Embryonic facial prominence (tissue), 1 donor: ENCODE results near the gene LDB1.

ENCODE experiments used
- DNase-seq: peaks from one replicate; pipeline ENCODE4 v3.0.0-alpha.2; 2016; ENCODE audit errors: extremely low spot score

Gene LDB1

GRCh38 chr10:102120142-102120990 lies at the start of gene LDB1:
LDB1 (minus strand) TSS chr10:102120368; CDS start chr10:102120110, 258 bp downstream.
- DNase-seq: peak; percentile 76

- no peak for DNase-seq
Measured at GRCh38 chr10:102167861-102168260, 47.7 kb upstream of the LDB1 start.

DNA sequence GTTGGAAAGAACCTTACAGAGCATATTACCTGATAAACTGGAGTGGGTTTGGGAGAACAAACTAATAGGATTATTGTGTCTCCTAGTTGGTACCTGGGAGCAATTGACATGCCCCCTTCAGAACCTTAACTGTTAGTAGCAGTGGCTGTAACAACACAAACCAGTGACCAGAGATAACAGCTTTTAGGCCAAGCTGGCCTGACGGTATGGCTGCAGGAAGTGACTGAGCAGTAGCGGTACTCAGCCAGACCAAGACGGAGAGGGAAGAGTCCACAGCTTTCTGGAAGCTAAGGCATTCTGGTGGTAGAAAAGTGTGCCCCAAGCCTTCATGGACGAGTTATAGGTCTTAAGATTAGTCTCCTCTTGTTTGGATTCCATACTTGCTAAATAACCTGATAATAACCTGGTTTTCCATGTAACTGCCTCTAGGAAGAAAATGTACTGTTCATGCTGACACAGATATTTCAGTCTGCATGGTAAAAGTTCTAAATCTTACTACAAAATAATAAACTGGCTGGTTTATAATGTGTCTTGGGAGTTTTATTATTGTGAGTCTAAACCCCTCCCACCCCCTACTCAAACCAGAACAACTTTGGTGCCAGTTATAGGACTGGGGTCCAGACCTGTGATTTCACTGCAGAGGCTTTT lies 43.3 kb upstream of the LDB1 start:
- no peak for DNase-seq

DNA sequence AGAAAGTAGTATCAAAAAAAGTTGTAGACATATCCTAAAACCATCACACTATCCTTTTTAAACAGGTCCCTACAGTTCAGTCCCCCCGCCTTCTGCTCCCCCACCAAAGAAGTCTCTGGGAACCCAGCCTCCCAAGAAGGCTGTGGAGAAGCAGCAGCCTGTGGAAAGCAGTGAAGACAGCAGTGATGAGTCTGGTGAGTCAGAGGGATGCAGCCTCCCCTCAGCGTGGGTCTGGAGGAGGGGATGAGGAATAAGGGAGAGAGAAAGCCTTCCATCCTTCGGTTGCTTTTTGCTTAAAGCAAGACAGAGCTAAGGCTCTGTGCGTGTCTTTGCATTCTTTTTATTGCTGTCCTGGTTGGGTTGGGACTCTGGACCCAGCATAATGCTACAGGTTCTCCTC lies 39.7 kb upstream of the LDB1 start:
- no peak for DNase-seq

DNA sequence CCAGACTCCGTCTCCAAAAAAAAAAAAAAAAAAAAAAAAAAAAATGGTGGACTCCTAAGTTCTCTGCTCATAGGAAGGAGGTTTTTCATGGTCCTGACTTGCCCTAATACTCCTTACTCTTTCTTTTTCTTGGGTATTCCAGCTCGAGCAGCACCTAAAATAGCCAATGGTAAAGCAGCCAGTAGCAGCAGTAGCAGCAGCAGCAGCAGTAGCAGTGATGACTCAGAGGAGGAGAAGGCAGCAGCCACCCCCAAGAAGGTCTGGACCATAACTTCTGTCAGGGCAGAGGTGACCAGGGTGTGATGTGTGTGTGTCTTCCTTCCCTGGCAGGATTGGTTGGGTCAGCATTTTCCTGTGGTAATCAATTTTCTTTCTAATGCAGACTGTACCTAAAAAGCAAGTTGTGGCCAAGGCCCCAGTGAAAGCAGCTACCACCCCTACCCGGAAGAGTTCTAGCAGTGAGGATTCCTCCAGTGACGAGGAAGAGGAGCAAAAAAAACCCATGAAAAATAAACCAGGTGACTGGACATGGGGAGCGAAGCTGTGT lies 39.0 kb upstream of the LDB1 start:
- no peak for DNase-seq

- no peak for DNase-seq
Measured at GRCh38 chr10:102157224-102157623, 37.1 kb upstream of the LDB1 start.

GRCh38 chr10:102154466-102155116 lies 34.4 kb upstream of the LDB1 start:
- DNase-seq: no peak

- DNase-seq: no peak
Measured at GRCh38 chr10:102153093-102153620, 33.0 kb upstream of the LDB1 start.

DNA sequence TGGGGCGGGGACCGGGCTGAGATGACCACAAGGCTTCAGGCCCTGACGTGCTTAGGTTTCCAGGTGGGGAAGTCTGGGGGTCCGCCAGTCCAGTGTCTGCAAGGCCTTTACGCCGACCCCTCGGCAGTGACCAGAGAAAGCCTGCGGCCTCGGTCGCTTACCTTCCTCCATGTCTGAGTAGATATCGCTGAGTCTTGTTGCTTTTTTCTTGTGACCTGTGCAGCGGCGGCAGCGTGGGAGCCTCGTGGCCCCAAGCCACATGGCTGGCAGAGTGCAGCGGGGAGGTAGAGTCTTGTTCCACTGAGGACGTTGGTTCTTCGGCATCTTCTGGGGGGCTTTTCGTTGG lies 32.4 kb upstream of the LDB1 start:
- no peak for DNase-seq

DNA sequence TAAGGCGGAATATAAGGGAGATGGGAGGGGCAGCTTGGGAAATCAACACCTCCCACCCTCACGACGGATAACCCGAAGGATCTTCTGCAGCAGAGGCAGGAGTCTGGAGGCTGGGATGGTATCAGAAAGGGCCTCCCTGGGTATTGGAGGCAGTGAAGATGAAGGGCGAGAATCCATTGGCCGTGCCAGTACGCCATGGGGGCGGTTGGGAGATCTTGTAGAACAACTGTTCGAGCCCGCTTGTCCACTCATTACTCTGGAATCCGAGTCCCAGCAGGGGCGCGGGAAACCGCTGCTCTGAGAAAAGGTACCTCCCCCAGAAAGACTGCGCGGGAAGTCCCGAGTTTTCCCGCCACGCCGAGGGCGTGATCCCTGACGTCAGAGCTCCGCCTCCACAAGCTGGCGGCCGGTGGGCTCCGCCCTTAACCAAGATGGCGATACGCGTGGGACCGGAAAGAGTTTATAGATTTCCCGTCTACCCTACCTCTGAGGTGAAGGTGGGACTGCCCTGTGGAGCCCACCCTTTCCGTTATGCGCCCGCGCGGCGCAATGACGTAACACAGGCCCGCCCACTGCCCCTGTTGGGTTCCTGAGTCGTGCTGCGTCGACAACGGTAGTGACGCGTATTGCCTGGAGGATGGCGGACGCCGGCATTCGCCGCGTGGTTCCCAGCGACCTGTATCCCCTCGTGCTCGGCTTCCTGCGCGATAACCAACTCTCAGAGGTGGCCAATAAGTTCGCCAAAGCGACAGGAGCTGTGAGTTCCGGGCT lies 31.8 kb upstream of the LDB1 start, which contains the start of gene NOLC1:
TSS of gene NOLC1 (plus strand) at position 616 of the 771 bp plus-strand sequence. CDS start at position 638, 22 bp downstream.
- DNase-seq: peak; percentile 98

DNA sequence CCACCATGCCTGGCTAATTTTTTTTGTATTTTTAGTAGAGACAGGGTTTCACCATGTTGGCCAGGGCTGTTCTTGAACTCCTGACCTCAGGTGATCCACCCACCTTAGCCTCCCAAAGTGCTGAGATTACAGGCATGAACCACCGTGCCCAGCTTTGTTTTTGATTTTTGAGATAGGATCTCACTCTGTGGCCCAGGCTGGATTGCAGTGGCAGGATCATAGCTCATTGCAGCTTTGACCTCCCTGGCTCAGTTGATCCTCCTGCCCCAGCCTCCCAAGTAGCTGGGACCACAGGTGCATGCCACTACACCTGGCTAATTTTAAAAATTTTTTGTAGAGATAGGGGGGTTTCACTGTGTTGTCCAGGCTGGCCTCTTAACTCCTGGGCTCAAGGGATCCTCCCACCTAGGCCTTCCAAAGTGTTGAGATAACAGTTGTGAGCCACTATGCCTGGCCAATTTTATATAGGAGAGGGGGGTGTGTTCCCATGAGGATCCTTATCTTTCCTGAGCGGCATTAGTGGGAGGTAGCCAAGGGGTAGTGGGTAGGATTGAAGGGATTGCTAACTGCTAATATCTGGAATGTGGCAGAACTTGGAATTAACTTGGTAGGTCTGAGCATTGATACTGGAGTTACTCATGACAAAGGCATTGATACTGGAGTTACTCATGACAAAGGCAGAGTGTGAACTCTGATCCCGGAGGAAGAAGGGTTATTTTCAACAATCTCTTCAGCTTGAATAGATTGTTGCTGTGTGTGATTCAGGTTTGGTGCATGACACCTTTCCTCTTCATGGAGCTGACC lies 31.0 kb upstream of the LDB1 start:
- no peak for DNase-seq

DNA sequence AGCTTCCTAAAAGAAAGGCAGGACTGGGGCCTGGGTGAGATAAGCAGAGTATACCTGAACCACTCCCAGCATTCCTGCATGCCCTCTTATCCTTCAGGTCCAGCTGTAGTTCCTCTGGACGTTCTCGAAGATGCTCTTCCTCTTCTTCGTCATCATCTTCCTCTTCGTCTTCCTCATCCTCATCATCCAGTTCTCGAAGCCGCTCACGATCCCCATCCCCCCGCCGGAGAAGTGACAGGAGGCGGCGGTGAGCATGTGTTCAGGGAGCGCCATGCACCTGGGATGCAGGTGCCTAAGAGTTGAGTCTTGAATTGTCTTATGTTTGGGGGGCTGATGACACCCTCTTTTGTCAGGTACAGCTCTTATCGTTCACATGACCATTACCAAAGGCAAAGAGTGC lies 28.1 kb upstream of the LDB1 start:
- DNase-seq: no peak

DNA sequence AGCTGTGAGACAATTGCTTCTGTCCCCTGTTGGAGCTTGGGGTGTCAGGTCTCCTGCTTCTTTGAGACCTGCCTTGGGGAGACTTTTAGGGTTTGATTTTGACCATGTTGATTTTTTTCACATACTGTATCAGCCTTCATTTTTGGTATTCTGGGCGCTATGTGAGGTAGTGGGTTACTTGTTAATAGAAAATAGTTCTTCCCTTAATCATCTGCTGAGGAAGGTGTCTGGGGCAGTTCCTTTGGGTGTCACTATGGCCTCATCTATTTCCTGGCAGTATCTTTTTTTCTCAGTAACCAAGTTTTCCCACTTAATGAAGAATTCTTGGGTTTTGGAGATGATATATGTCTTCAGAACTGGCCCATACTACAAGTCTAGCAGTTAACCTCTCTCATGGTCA lies 27.4 kb upstream of the LDB1 start:
- DNase-seq: no peak

DNA sequence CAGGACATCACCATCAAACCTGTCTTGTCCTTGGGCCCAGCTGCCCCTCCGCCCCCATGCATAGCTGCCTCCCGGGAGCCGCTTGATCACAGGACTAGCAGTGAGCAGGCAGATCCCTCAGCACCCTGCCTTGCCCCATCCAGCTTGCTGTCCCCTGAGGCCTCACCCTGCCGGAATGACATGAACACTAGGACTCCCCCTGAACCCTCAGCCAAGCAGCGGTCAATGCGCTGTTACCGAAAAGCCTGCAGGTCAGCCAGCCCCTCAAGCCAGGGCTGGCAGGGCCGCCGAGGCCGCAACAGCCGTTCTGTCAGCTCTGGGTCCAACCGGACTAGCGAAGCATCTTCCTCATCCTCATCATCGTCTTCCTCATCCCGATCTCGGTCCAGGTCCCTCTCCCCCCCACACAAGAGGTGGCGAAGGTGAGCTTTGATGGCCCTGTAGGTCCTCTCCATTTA lies 26.8 kb upstream of the LDB1 start:
- DNase-seq: no peak

DNA sequence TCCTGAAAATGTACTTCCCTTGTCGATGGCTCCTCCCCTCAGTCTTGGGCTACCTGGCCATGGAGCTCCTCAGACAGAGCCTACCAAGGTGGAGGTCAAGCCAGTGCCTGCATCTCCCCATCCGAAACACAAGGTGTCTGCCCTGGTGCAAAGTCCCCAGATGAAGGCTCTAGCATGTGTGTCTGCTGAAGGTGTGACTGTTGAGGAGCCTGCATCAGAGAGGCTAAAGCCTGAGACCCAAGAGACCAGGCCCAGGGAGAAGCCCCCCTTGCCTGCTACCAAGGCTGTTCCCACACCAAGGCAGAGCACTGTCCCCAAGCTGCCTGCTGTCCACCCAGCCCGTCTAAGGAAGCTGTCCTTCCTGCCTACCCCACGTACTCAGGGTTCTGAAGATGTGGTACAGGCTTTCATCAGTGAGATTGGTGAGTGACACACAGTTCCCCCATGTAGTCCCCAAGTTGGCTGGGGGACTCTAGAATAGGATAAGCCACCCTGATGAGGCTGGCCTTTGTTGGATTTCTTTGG lies 21.5 kb upstream of the LDB1 start:
- no peak for DNase-seq

DNA sequence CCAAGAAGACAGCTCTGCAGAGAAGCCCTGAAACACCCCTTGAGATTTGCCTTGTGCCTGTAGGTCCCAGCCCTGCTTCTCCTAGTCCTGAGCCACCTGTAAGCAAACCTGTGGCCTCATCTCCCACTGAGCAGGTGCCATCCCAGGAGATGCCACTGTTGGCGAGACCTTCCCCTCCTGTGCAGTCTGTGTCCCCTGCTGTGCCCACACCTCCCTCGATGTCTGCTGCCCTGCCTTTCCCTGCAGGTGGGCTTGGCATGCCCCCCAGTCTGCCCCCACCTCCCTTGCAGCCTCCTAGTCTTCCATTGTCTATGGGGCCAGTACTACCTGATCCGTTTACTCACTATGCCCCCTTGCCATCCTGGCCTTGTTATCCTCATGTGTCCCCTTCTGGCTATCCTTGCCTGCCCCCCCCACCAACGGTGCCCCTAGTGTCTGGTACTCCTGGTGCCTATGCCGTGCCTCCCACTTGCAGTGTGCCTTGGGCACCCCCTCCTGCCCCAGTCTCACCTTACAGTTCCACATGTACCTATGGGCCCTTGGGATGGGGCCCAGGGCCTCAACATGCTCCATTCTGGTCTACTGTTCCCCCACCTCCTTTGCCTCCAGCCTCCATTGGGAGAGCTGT lies 20.9 kb upstream of the LDB1 start:
- no peak for DNase-seq

- DNase-seq: no peak
Measured at GRCh38 chr10:102140218-102140617, 20.1 kb upstream of the LDB1 start.

DNA sequence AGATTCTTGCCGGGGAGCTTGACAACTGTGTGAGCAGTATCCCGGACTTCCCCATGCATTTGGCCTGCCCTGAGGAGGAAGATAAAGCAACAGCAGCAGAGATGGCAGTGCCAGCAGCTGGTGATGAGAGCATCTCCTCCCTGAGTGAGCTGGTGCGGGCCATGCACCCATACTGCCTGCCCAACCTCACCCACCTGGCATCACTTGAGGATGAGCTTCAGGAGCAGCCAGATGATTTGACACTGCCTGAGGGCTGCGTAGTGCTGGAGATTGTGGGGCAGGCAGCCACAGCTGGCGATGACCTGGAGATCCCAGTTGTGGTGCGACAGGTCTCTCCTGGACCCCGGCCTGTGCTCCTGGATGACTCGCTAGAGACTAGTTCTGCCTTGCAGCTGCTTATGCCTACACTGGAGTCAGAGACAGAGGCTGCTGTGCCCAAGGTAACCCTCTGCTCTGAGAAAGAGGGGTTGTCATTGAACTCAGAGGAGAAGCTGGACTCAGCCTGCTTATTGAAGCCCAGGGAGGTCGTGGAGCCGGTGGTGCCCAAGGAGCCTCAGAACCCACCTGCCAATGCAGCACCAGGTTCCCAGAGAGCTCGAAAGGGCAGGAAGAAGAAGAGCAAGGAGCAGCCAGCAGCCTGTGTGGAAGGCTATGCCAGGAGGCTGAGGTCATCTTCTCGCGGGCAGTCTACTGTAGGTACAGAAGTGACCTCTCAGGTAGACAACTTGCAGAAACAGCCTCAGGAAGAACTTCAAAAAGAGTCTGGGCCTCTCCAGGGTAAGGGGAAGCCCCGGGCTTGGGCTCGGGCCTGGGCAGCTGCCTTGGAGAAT lies 19.3 kb upstream of the LDB1 start:
- DNase-seq: no peak
